CD14-positive monocyte (primary cell): ENCODE results near the gene PPP1R12B. TPM values are rescaled to one million over a fixed set of nuclear protein-coding genes. Genes with fewer than 3 reads are reported as not detected.
"Not testable (repeated sequence)": the region's sequence is repeated elsewhere in the genome, so short reads cannot be mapped to it uniquely, and the experiment has no call there.

Experiments used
- DNase-seq, 3 donors: peaks; one replicate each; pipeline ENCODE4 v3.0.0-alpha.2; 2011 to 2022
- H2AFZ ChIP-seq: 2 replicates; pipeline ENCODE4 v1.6.0; 2012; ENCODE audit warnings: mild to moderate bottlenecking, low read depth, low read length, inconsistent platforms; ENCODE audit not compliant: insufficient read depth, poor library complexity, severe bottlenecking
- H3K27ac ChIP-seq, 2 donors: 1 replicate in 1 of 2; 2 replicates in 1 of 2; pipeline ENCODE4 v1.5.1; 2012 to 2013; ENCODE audit warnings: low read length in 2 of 2, control low read depth in 1 of 2, inconsistent platforms in 1 of 2, low read depth in 1 of 2, mild to moderate bottlenecking in 1 of 2
- H3K27me3 ChIP-seq, 2 donors: one replicate each; pipeline versions ENCODE4 v1.6.0 to v1.6.1; 2011 to 2013; ENCODE audit warnings: low read length in 2 of 2; ENCODE audit not compliant: control insufficient read depth in 2 of 2, insufficient read depth in 2 of 2
- H3K36me3 ChIP-seq, 2 donors: replicated peaks in 1 of 2; 1 replicate in 1 of 2; 2 replicates in 1 of 2; pipeline versions ENCODE4 v1.5.1 to v1.6.1; 2012 to 2013; ENCODE audit warnings: low read length in 2 of 2, control low read depth in 1 of 2, inconsistent platforms in 1 of 2, mild to moderate bottlenecking in 1 of 2; ENCODE audit not compliant: insufficient read depth in 2 of 2, control insufficient read depth in 1 of 2
- H3K4me1 ChIP-seq, 2 donors: 1 replicate in 1 of 2; 2 replicates in 1 of 2; pipeline versions ENCODE4 v1.5.1 to v1.6.1; 2012 to 2013; ENCODE audit warnings: low read length in 2 of 2, control low read depth in 1 of 2, inconsistent platforms in 1 of 2, mild to moderate bottlenecking in 1 of 2, moderate library complexity in 1 of 2; ENCODE audit not compliant: insufficient read depth in 2 of 2, control insufficient read depth in 1 of 2
- H3K4me2 ChIP-seq: replicated peaks from 2 replicates; pipeline ENCODE3; 2012; ENCODE audit warnings: low read length, moderate library complexity, mild to moderate bottlenecking; ENCODE audit not compliant: poor library complexity, severe bottlenecking; ENCODE audit errors: extremely low read depth
- H3K4me3 ChIP-seq, 3 experiments: fragments of 200-600 bp in 1 of 3; sonication (generic) in 1 of 3; replicated peaks in 1 of 3; 1 replicate in 2 of 3; 2 replicates in 1 of 3; pipeline ENCODE4 v1.5.1; 2011 to 2013; ENCODE audit warnings: low read length in 3 of 3, mild to moderate bottlenecking in 3 of 3, control low read depth in 2 of 3, low read depth in 2 of 3, inconsistent platforms in 1 of 3, moderate library complexity in 1 of 3
- H3K79me2 ChIP-seq: 2 replicates; pipeline ENCODE4 v1.6.0; 2012; ENCODE audit warnings: mild to moderate bottlenecking, control low read depth, inconsistent platforms, low read length, moderate library complexity; ENCODE audit not compliant: insufficient read depth
- H3K9ac ChIP-seq: 2 replicates; pipeline ENCODE4 v1.6.0; 2017; ENCODE audit warnings: low read length, mild to moderate bottlenecking; ENCODE audit not compliant: insufficient read depth, poor library complexity, severe bottlenecking
- H3K9me3 ChIP-seq, 2 donors: replicated peaks in 1 of 2; 1 replicate in 1 of 2; 2 replicates in 1 of 2; pipeline versions ENCODE4 v1.5.1 to v1.6.1; 2012 to 2013; ENCODE audit warnings: low read length in 2 of 2, control low read depth in 1 of 2; ENCODE audit not compliant: control insufficient read depth in 1 of 2, insufficient read depth in 1 of 2
- H4K20me1 ChIP-seq: 2 replicates; pipeline ENCODE4 v1.6.0; 2012; ENCODE audit warnings: mild to moderate bottlenecking, low read length, control low read depth, moderate library complexity; ENCODE audit not compliant: insufficient read depth
- H3K27ac Mint-ChIP-seq, 7 donors: one replicate each; pipeline ENCODE4 v1.8.0; 2020; ENCODE audit warnings: mild to moderate bottlenecking in 7 of 7, mixed read lengths in 7 of 7, moderate library complexity in 6 of 7, inconsistent platforms in 2 of 7
- H3K27me3 Mint-ChIP-seq, 3 donors: one replicate each; pipeline ENCODE4 v1.8.0; 2021 to 2022; ENCODE audit warnings: low read depth in 3 of 3, mild to moderate bottlenecking in 3 of 3, mixed read lengths in 3 of 3, moderate library complexity in 3 of 3, inconsistent platforms in 1 of 3
- H3K36me3 Mint-ChIP-seq, 2 donors: one replicate each; pipeline ENCODE4 v1.8.0; 2020; ENCODE audit warnings: mixed read lengths in 2 of 2, inconsistent platforms in 1 of 2, mild to moderate bottlenecking in 1 of 2
- H3K4me1 Mint-ChIP-seq: one replicate; pipeline ENCODE4 v1.8.0; 2020; ENCODE audit warnings: mild to moderate bottlenecking, mixed read lengths
- H3K4me3 Mint-ChIP-seq, 2 donors: one replicate each; pipeline ENCODE4 v1.8.0; 2020; ENCODE audit warnings: mild to moderate bottlenecking in 2 of 2, mixed read lengths in 2 of 2, moderate library complexity in 1 of 2
- H3K9me3 Mint-ChIP-seq, 7 donors: one replicate each; pipeline ENCODE4 v1.8.0; 2020 to 2022; ENCODE audit warnings: mixed read lengths in 7 of 7, mild to moderate bottlenecking in 6 of 7, moderate library complexity in 6 of 7, inconsistent platforms in 2 of 7
- WGBS: methylation state at CpG from one replicate; pipeline ENCODE4 v1.1.5; 2013; ENCODE audit warnings: missing lambda C conversion rate; ENCODE audit not compliant: insufficient coverage; 5-methylcytosine and 5-hydroxymethylcytosine counted together
- intact Hi-C, 2 donors: fragments of 100-400 bp; cut with micrococcal nuclease; formaldehyde crosslinking; loops; one replicate each; pipeline versions ENCODE4 v1.15.0 to v1.15.1; 2023
- polyA plus RNA-seq, 3 donors: library from polyadenylated mRNA; depleted of rRNA in 1 of 3; unstranded in 2 of 3; stranded (reverse) in 1 of 3; fragments of 300-500 nt in 2 of 3; fragments of >200 nt in 1 of 3; fragmentation: Illumina TruSeq in 2 of 3; gene quantifications; 1 replicate in 2 of 3; 2 replicates in 1 of 3; pipeline ENCODE4 v1.2.3, GENCODE V29; 2012 to 2021
- TF ChIP-seq, protein P1 (sequence below): fragments of 200-600 bp; IDR thresholded peaks from one replicate; pipeline ENCODE4 v1.8.0; 2022; ENCODE audit warnings: antibody characterized with exemption, mild to moderate bottlenecking

The PPP1R12B gene
- polyA plus RNA-seq, 3 donors: 1.3 to 12.2 (median 1.7) TPM

DNA sequence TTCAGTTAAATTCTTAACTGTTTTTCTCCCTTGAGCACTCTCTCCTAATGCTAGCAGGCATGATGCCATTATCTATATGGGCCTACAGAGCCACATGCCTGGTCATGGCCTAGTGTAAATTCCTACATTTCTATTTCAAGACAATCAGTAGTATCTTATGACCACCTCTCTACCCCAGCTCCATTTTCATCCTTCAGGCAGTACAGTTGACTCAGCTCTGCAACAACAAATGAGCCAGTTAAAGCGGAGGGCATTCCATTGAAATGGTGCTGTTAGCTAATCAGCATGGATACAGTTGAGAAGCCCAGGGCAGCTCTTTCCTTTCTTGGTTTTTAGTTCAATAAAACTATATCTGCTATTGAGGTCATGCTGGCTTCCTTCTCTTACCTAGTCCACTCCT lies 150.0 kb downstream of the PPP1R12B start:
- WGBS: no CpG with 5 or more reads among the region's 1 CpG
- H3K27me3 ChIP-seq: peaks cover 71 to 84% of the 10 kb centered on the region in 2 donors
- no peak overlapping the region for H2AFZ ChIP-seq
- H4K20me1 ChIP-seq: peaks cover 89% of the 10 kb centered on the region
- H3K27ac Mint-ChIP-seq: no peak overlapping the region
- intact Hi-C loops: no loop called here
- H3K79me2 ChIP-seq: no peaks in the 10 kb centered on the region
- H3K4me1 ChIP-seq: no peaks in the 10 kb centered on the region
- no peak overlapping the region for H3K27ac ChIP-seq
- no peak for DNase-seq
- H3K4me3 ChIP-seq: no peak overlapping the region
- no peak overlapping the region for H3K9ac ChIP-seq
- peaks cover 88 to 93% of the 10 kb centered on the region in 2 donors for H3K36me3 Mint-ChIP-seq
- peaks cover 0 to 16% (median 9%) of the 10 kb centered on the region in 7 donors for H3K9me3 Mint-ChIP-seq
- peak overlapping the region in 1 of 2 donors; percentile 78 for H3K4me3 Mint-ChIP-seq
- H3K4me1 Mint-ChIP-seq: no peaks in the 10 kb centered on the region
- peaks cover 62 to 87% (median 83%) of the 10 kb centered on the region in 3 donors for H3K27me3 Mint-ChIP-seq
- TF ChIP-seq, protein P1, sequence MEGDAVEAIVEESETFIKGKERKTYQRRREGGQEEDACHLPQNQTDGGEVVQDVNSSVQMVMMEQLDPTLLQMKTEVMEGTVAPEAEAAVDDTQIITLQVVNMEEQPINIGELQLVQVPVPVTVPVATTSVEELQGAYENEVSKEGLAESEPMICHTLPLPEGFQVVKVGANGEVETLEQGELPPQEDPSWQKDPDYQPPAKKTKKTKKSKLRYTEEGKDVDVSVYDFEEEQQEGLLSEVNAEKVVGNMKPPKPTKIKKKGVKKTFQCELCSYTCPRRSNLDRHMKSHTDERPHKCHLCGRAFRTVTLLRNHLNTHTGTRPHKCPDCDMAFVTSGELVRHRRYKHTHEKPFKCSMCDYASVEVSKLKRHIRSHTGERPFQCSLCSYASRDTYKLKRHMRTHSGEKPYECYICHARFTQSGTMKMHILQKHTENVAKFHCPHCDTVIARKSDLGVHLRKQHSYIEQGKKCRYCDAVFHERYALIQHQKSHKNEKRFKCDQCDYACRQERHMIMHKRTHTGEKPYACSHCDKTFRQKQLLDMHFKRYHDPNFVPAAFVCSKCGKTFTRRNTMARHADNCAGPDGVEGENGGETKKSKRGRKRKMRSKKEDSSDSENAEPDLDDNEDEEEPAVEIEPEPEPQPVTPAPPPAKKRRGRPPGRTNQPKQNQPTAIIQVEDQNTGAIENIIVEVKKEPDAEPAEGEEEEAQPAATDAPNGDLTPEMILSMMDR: no peak
- no peak overlapping the region for H3K4me2 ChIP-seq
- peaks cover 0 to 15% of the 10 kb centered on the region in 2 donors for H3K9me3 ChIP-seq
- peaks cover 19 to 82% of the 10 kb centered on the region in 2 donors for H3K36me3 ChIP-seq

DNA sequence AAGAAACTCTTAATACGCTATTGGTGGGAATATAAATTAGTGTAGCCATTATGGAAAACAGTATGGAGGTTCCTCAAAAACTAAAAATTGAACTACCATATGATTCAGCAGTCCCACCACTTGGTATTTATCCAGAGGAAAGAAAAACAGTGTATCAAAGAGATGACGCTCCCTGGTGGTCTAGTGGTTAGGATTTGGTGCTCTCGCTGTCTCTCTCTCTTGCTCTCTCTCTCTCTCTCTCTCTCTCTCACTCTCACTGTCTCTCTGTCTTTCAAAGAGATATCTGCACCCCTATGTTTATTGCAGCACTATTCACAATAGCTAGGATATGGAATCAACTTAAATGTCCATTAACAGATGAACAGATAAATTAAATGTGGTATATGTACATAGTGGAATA lies 151.5 kb downstream of the PPP1R12B start:
- DNase-seq, H3K27ac ChIP-seq, H2AFZ ChIP-seq, H3K27ac Mint-ChIP-seq, H3K4me2 ChIP-seq, H3K4me3 ChIP-seq, H3K4me1 ChIP-seq, intact Hi-C loops, H3K79me2 ChIP-seq, H3K4me1 Mint-ChIP-seq, H3K9ac ChIP-seq: not testable (repeated sequence)
- H3K27me3 ChIP-seq: peaks cover 62 to 75% of the 10 kb centered on the region in 2 donors
- Mint-ChIP-seq H3K27me3 (peaks cover 49 to 84% (median 74%) of the 10 kb centered on the region in 3 donors), H3K4me3 (peak overlapping the region in 1 of 2 donors; percentile 76), H3K9me3 (peaks cover 0 to 11% (median 5%) of the 10 kb centered on the region in 7 donors), H3K36me3 (peaks cover 84 to 88% of the 10 kb centered on the region in 2 donors)
- peaks cover 27 to 81% of the 10 kb centered on the region in 2 donors for H3K36me3 ChIP-seq
- peaks cover 0 to 15% of the 10 kb centered on the region in 2 donors for H3K9me3 ChIP-seq
- WGBS: no CpG with 5 or more reads among the region's 3 CpGs
- H4K20me1 ChIP-seq: peaks cover 81% of the 10 kb centered on the region
